NCI-H2171 treated with DMSO at 0.1 percent for 48 hours (cell line): ENCODE measurements around the gene ZDHHC21.
"Not testable (repeated sequence)": the region's sequence is repeated elsewhere in the genome, so short reads cannot be mapped to it uniquely, and the experiment has no call there.

Experiments used
- DNase-seq: peaks from one replicate; lab custom pipeline; 2025; lab: John Stamatoyannopoulos, UW

ZDHHC21 gene

GRCh38 chr9:14682616-14683015 is 10.6 kb downstream of the ZDHHC21 start:
- DNase-seq = not testable (repeated sequence)

GRCh38 chr9:14678776-14679175 is 14.5 kb downstream of the ZDHHC21 start:
- DNase-seq = no peak

- DNase-seq = no peak
Measured at GRCh38 chr9:14677872-14678271, 15.4 kb downstream of the ZDHHC21 start.

DNA sequence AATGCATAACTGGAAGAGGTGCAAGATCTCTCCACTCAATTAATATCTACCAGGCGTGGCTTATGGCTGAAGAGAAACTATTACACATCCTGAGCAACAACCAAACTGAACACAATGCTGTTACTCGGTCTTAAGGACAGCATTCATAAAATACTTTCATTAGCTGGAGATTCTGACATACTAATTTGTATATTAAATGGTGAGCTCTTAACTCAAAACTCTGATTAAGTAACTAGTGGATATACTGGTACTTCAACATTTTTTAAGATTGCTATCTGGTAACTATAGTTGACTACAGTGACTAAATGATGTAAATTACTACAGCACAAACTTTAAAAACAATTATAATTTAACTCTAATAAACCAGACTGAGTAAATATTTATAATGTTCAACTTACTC is 15.8 kb downstream of the ZDHHC21 start:
- DNase-seq = no peak

GRCh38 chr9:14674630-14675029 is 18.6 kb downstream of the ZDHHC21 start:
- no peak for DNase-seq

GRCh38 chr9:14671377-14671776 is 21.9 kb downstream of the ZDHHC21 start:
- no peak for DNase-seq

DNA sequence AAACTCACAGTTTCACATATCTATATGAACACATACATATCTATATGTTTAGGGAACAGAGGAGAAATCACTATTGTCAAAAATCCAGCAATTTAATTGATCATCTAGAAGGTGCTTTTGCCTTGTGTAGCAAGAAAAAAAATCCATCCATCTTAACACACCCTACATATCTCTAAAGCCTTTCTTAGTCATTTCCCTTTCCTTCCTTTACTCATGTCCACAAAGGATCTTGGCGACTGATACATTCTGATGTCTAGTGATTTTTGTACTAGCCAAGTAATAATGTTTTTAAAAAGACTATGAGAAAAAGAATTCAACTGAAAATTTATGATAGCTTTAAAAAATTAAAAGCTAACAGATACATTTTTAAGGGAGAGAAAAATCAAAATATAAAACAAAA is 22.5 kb downstream of the ZDHHC21 start:
- DNase-seq = no peak

DNA sequence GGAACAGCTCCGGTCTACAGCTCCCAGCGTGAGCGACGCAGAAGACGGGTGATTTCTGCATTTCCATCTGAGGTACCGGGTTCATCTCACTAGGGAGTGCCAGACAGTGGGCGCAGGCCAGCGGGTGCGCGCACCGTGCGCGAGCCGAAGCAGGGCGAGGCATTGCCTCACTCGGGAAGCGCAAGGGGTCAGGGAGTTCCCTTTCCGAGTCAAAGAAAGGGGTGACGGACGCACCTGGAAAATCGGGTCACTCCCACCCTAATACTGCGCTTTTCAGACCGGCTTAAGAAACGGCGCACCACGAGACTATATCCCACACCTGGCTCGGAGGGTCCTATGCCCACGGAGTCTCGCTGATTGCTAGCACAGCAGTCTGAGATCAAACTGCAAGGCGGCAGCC is 29.2 kb downstream of the ZDHHC21 start:
- DNase-seq = not testable (repeated sequence)

DNA sequence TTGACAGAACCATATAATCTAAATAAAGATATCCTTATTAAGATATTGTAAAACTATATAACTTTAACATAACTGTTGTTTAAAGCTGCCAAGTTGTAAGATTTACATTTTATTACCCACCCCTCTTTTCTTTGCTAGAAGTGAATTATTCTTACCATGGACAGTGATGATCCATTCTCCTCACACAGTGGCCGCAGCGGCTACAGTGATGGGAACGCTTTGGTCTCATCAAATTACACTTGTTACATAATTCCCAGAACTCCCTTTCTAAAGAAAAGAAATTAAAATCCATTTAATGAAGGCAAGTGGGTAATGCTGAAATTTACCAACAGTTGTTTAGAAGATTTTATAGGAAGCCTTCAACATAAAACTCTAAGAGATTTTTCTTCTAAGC is 31.2 kb downstream of the ZDHHC21 start:
- no peak for DNase-seq

- DNase-seq = peak; percentile 17
Measured at GRCh38 chr9:14661421-14662059, 31.7 kb downstream of the ZDHHC21 start.

GRCh38 chr9:14660721-14661120 is 32.5 kb downstream of the ZDHHC21 start:
- no peak for DNase-seq

GRCh38 chr9:14654932-14655331 is 38.3 kb downstream of the ZDHHC21 start:
- no peak for DNase-seq

DNA sequence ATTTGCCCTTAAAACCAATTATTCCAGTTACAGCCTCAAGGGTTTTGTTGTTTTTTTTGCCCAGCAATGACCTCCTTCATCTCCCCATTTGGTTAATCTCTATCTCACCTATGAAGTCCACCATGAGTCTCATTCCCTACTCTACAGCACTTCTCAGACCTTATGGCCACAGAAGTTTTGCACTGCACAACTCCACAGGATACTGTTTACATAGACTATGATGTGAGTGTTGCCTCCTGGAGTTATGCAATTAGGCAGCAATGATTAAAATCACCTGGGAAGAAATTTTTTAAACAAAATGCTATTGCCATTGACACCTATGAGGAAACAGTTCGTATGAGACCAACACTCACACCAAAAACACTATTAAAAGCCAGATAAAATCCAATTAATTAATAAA is 39.7 kb downstream of the ZDHHC21 start:
- no peak for DNase-seq

- peak; percentile 16 for DNase-seq
Measured at GRCh38 chr9:14652729-14653377, 40.4 kb downstream of the ZDHHC21 start.

- no peak for DNase-seq
Measured at GRCh38 chr9:14650596-14650995, 42.6 kb downstream of the ZDHHC21 start.

DNA sequence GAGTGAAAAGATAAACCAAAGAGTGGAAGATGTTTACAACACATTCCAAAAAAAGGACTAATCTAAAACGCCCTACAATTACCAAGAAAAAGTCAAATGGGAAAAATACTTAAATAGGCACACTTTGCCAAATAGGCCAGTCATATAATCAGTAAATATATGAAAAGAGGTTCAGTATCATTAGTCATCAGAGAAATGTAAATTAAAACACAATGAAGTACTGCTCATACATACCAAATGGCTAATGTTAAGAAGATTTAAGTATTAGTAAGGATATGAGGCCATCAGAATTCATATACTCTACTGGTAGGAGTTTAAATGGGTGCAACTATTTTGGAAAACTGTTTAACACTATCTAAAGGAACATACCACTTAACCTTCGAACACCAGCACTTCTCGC is 47.6 kb downstream of the ZDHHC21 start:
- no peak for DNase-seq

- DNase-seq = no peak
Measured at GRCh38 chr9:14640967-14641366, 52.3 kb downstream of the ZDHHC21 start.

- no peak for DNase-seq
Measured at GRCh38 chr9:14640294-14640693, 52.9 kb downstream of the ZDHHC21 start.

GRCh38 chr9:14633906-14634565 is 59.2 kb downstream of the ZDHHC21 start:
- no peak for DNase-seq

GRCh38 chr9:14633148-14633547 is 60.1 kb downstream of the ZDHHC21 start:
- no peak for DNase-seq

DNA sequence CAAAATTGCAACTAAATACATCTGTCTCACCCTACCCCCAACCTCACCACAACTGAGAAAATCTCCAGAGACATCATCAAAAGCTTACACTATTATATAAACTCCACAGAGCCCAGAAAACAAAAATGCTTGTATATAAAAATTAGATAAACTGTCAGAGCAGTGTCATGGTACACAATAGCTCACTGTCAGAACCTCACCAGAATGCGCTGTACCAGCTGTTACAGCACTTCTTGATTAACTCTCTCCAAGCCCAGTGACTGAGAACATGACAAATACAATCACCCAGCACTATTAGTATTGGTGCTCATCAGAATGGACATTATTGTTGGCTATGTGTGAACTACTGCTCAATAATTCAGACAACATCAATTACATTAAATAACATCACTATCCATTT is 65.7 kb downstream of the ZDHHC21 start:
- DNase-seq = no peak

- DNase-seq = peak; percentile 6
Measured at GRCh38 chr9:14618836-14619420, 74.3 kb downstream of the ZDHHC21 start.
